NCI-H748 treated with DMSO at 0.1 percent for 48 hours (cell line): ENCODE results near the gene INSIG1.

Experiments used
- DNase-seq: peaks from one replicate; lab custom pipeline; 2025; lab: John Stamatoyannopoulos, UW

INSIG1 gene

GRCh38 chr7:155297517-155298287 lies at the start of gene INSIG1:
TSS of gene INSIG1 (plus strand) at chr7:155297878. CDS start at chr7:155298286, 408 bp downstream.
- DNase-seq: peak; percentile 73

GRCh38 chr7:155248366-155248756 lies 49.3 kb upstream of the INSIG1 start:
- no peak for DNase-seq

- DNase-seq: no peak
These were observed 45.8 kb upstream of the INSIG1 start for GRCh38 chr7:155251831-155252230.

GRCh38 chr7:155252444-155252887 lies 45.2 kb upstream of the INSIG1 start:
- DNase-seq: no peak

GRCh38 chr7:155252892-155253501 lies 44.7 kb upstream of the INSIG1 start:
- no peak for DNase-seq

GRCh38 chr7:155254018-155254417 lies 43.7 kb upstream of the INSIG1 start:
- DNase-seq: no peak

- DNase-seq: no peak
These were observed 42.6 kb upstream of the INSIG1 start for GRCh38 chr7:155255071-155255470.

GRCh38 chr7:155255621-155256020 lies 42.1 kb upstream of the INSIG1 start:
- DNase-seq: no peak

GRCh38 chr7:155256081-155256760 lies 41.5 kb upstream of the INSIG1 start:
- no peak for DNase-seq

GRCh38 chr7:155256761-155257481 lies 40.8 kb upstream of the INSIG1 start:
- no peak for DNase-seq

GRCh38 chr7:155257482-155258225 lies 40.0 kb upstream of the INSIG1 start:
- DNase-seq: no peak

- DNase-seq: no peak
These were observed 39.5 kb upstream of the INSIG1 start for GRCh38 chr7:155258226-155258560.

GRCh38 chr7:155259866-155260497 lies 37.7 kb upstream of the INSIG1 start:
- no peak for DNase-seq

GRCh38 chr7:155260498-155260872 lies 37.2 kb upstream of the INSIG1 start:
- no peak for DNase-seq

GRCh38 chr7:155261031-155261985 lies 36.4 kb upstream of the INSIG1 start:
- no peak for DNase-seq

GRCh38 chr7:155262031-155262430 lies 35.6 kb upstream of the INSIG1 start:
- no peak for DNase-seq

- DNase-seq: no peak
These were observed 34.6 kb upstream of the INSIG1 start for GRCh38 chr7:155263051-155263450.

- DNase-seq: no peak
These were observed 34.0 kb upstream of the INSIG1 start for GRCh38 chr7:155263581-155264143.

GRCh38 chr7:155265144-155265543 lies 32.5 kb upstream of the INSIG1 start:
- no peak for DNase-seq

- DNase-seq: no peak
These were observed 31.7 kb upstream of the INSIG1 start for GRCh38 chr7:155265961-155266360.
